Measurements from ENCODE around the gene AGAP2.
"Not testable (repeated sequence)": the region's sequence is repeated elsewhere in the genome, so short reads cannot be mapped to it uniquely, and the experiment has no call there.

Gene AGAP2

DNA sequence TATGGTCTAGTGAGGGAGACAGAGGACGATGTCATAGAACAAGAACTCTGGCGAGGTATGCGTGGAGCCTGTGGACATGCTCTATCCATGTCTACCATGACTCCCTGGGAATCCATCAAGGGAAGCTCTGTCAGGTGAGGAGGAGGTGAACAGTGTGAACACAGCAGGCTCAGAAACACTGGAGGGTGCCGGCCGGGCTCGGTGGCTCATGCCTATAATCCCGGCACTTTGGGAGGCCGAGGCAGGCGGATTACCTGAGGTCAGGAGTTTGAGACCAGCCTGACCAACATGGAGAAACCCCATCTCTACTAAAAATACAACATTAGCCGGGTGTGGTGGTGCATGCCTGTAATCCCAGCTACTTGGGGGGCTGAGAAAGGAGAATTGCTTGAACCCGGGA is 36.1 kb upstream of the AGAP2 start:
- H3K4me3 Mint-ChIP-seq; H3K9me3 Mint-ChIP-seq; DNase-seq; ATAC-seq (replicated peaks); H3K27me3 Mint-ChIP-seq; H3K27ac Mint-ChIP-seq: not testable (repeated sequence)
- Mint-ChIP-seq H3K4me1 (peaks cover 16 to 30% of the 10 kb centered on the region in 2 donors), H3K36me3 (peaks cover 16 to 38% of the 10 kb centered on the region in 2 donors)

GRCh38 chr12:57772429-57773322 is 34.1 kb upstream of the AGAP2 start, which contains the start of gene EEF1AKMT3:
Gene EEF1AKMT3 (plus strand): TSS chr12:57772614. CDS start chr12:57772725, 111 bp downstream.
- H3K27ac Mint-ChIP-seq: peak within 1 kb of the TSS; percentile 99
- peak within 1 kb of the TSS; percentile 97 to 99 for H3K4me3 Mint-ChIP-seq
- no peaks in the 10 kb centered on the region for H3K9me3 Mint-ChIP-seq
- H3K4me1 Mint-ChIP-seq: peaks cover 17 to 31% of the 10 kb centered on the region in 2 donors
- H3K27me3 Mint-ChIP-seq: peaks cover under 1 to 4% of the 10 kb centered on the region in 2 donors
- H3K36me3 Mint-ChIP-seq: peaks cover 34 to 51% of the 10 kb centered on the region in 2 donors
- peak; percentile 14 to 20 for ATAC-seq (replicated peaks)
- no peak for DNase-seq

DNA sequence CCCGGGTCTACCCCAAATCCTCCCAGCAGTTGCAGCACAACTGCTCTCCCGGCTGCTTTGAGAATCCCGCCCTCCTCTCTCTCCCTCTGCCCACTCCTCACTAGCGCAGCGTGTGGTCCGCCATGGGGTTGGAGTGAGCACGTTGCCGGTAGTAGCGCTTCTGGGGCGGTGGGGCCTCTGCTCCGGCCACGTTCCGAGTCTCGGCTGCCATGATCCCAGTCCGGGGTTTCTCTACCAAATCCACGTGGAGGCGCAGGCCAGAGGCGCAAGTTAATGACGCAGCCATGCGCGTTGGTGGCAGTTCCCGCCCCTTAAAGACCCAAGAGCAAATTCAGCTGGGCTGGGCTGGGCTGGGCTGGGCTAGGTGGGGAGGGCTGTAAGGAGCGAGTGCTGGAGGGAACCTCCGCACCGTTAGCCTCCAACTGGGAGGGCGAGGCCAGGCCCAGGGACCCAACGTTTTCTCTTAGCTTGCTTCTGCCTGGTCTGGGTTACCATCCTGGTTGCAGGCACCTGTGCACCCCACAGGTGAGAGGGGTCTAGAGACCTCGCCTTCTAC is 33.4 kb upstream of the AGAP2 start, which contains the start of gene METTL1:
Gene METTL1 (minus strand): TSS at position 233 of the 556 bp plus-strand sequence. CDS start 22 bp downstream, at position 211.
- Mint-ChIP-seq H3K27me3 (peaks cover 4 to 7% of the 10 kb centered on the region in 2 donors), H3K36me3 (peaks cover 37 to 55% of the 10 kb centered on the region in 2 donors), H3K4me3 (peak within 1 kb of the TSS; percentile 97 to 99), H3K27ac (peak within 1 kb of the TSS; percentile 99), H3K9me3 (no peaks in the 10 kb centered on the region), H3K4me1 (peaks cover 17 to 38% of the 10 kb centered on the region in 2 donors)
- DNase-seq (peak; percentile 93), ATAC-seq (replicated peaks) (peak; percentile 91 to 93)

GRCh38 chr12:57771236-57771872 is 32.8 kb upstream of the AGAP2 start:
- Mint-ChIP-seq H3K4me1 (peaks cover 22 to 44% of the 10 kb centered on the region in 2 donors), H3K4me3 (peak overlapping the region; percentile 97 to 99), H3K36me3 (peaks cover 37 to 55% of the 10 kb centered on the region in 2 donors), H3K27ac (peak overlapping the region; percentile 99), H3K9me3 (no peaks in the 10 kb centered on the region), H3K27me3 (peaks cover 8 to 13% of the 10 kb centered on the region in 2 donors)
- peak; percentile 83 for DNase-seq
- peak; percentile 79 to 80 for ATAC-seq (replicated peaks)

DNA sequence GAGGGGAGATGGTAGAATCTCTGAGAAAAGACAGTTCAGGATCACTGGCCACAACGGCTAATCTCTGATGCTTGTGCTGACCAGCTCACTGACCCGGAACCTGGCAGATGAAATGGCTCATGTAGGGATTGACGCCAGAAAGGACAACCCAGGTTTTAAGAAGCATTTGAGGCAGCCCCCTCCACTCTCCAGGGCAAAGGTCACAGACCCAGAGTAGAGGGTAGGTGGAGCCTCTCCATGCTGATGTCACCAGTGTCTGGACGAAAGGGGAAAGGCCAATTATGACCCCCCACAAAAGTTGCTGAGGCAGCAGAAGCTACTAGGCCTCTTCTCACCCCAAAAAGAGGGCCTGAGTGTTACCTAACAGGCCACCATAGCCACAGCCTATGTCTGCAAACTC is 32.2 kb upstream of the AGAP2 start:
- DNase-seq: no peak
- Mint-ChIP-seq H3K4me3 (peak overlapping the region; percentile 97 to 99), H3K27ac (no peak overlapping the region)

GRCh38 chr12:57769594-57769993 is 31.1 kb upstream of the AGAP2 start:
- Mint-ChIP-seq H3K4me3 (no peak overlapping the region), H3K27me3 (peaks cover 16 to 26% of the 10 kb centered on the region in 2 donors), H3K4me1 (peaks cover 30 to 61% of the 10 kb centered on the region in 2 donors), H3K36me3 (peaks cover 35 to 46% of the 10 kb centered on the region in 2 donors), H3K27ac (peak overlapping the region; percentile 43), H3K9me3 (no peaks in the 10 kb centered on the region)
- ATAC-seq (replicated peaks): no peak
- no peak for DNase-seq

More for the DNA sequence above, 32.2 kb upstream of the AGAP2 start:
- H3K4me1 Mint-ChIP-seq: peaks cover 24 to 50% of the 10 kb centered on the region in 2 donors
- H3K9me3 Mint-ChIP-seq: no peaks in the 10 kb centered on the region
- peaks cover 35 to 49% of the 10 kb centered on the region in 2 donors for H3K36me3 Mint-ChIP-seq
- ATAC-seq (replicated peaks): no peak
- H3K27me3 Mint-ChIP-seq: peaks cover 10 to 15% of the 10 kb centered on the region in 2 donors

DNA sequence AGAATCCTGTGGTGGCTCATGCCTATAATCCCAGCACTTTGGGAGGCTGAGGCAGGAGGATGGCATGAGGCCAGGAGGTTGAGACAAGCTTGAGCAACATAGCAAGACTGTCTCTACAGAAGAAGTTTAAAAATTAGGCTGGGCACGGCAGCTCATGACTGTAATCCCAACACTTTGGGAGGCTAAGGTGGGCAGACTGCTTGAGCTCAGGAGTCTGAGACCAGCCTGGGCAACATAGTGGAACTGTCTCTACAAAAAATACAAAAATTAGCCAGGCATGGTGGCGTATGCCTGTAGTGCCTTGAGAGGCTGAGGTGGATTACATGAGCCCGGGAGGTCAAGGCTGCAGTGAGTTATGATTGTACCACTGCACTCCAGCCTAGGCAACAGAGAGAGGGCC is 29.3 kb upstream of the AGAP2 start:
- DNase-seq (no peak), ATAC-seq (replicated peaks) (no peak)
- Mint-ChIP-seq H3K27me3 (peaks cover 14 to 31% of the 10 kb centered on the region in 2 donors), H3K27ac (no peak overlapping the region), H3K9me3 (no peaks in the 10 kb centered on the region), H3K36me3 (peaks cover 34 to 45% of the 10 kb centered on the region in 2 donors), H3K4me3 (no peak overlapping the region), H3K4me1 (peaks cover 31 to 61% of the 10 kb centered on the region in 2 donors)

- Mint-ChIP-seq H3K36me3 (peaks cover 33 to 43% of the 10 kb centered on the region in 2 donors), H3K4me3 (no peak overlapping the region), H3K27me3 (peaks cover 12 to 31% of the 10 kb centered on the region in 2 donors), H3K9me3 (no peaks in the 10 kb centered on the region), H3K27ac (no peak overlapping the region), H3K4me1 (peaks cover 30 to 58% of the 10 kb centered on the region in 2 donors)
- ATAC-seq (replicated peaks) (no peak), DNase-seq (no peak)
These were observed 28.8 kb upstream of the AGAP2 start for GRCh38 chr12:57767305-57767698.

GRCh38 chr12:57766464-57767304 is 28.1 kb upstream of the AGAP2 start, which contains the start of gene CYP27B1:
Gene CYP27B1 (minus strand): TSS chr12:57767078. CDS start chr12:57767041, 37 bp downstream.
- no peak for DNase-seq
- peaks cover 28 to 55% of the 10 kb centered on the region in 2 donors for H3K4me1 Mint-ChIP-seq
- ATAC-seq (replicated peaks): peak; percentile 25 to 26
- H3K36me3 Mint-ChIP-seq: peaks cover 33 to 40% of the 10 kb centered on the region in 2 donors
- H3K4me3 Mint-ChIP-seq: peak within 1 kb of the TSS; percentile 89 to 94
- no peak within 1 kb of the TSS for H3K27ac Mint-ChIP-seq
- H3K9me3 Mint-ChIP-seq: no peaks in the 10 kb centered on the region
- H3K27me3 Mint-ChIP-seq: peaks cover 12 to 31% of the 10 kb centered on the region in 2 donors

GRCh38 chr12:57765698-57766463 is 27.3 kb upstream of the AGAP2 start:
- Mint-ChIP-seq H3K27ac (peak overlapping the region; percentile 63), H3K4me1 (peaks cover 24 to 54% of the 10 kb centered on the region in 2 donors), H3K27me3 (peaks cover 12 to 31% of the 10 kb centered on the region in 2 donors), H3K9me3 (no peaks in the 10 kb centered on the region), H3K36me3 (peaks cover 33 to 41% of the 10 kb centered on the region in 2 donors), H3K4me3 (peak overlapping the region; percentile 89 to 94)
- DNase-seq: no peak
- ATAC-seq (replicated peaks): peak; percentile 15 to 29

DNA sequence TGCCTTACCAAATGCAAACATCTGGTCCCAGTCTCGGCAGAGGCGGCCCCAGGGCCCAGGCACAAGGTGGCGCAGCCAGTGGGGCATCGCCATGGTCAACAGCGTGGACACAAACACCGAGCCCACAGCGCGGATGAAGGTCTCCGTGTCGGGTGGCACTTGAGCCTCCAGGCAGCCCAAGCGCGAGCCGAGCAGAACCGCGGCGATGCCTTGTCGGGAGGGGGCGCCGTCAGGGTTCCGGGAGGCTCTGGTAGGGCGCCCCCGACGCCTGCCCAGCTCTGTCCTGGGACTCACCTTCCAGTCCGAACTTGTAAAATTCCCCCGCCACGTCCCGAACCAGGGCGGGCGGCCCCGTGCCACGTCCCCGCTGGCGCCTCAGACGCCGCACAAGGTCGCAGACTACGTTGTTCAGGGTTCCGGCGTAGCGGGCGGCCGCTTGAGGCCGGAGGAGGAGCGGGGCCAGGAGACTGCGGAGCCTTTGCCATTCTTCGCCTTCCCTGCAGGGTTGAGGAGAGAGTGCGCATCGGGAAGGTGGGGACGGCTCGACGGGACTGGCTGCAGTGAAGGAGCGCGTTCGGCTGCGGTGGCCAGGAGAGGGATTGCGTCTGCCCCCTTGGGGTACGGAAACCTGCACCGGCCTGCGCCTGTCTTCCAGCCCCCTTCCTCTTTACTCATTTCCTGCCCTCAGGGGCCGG is 26.6 kb upstream of the AGAP2 start:
- DNase-seq (no peak), ATAC-seq (replicated peaks) (peak; percentile 68 to 73)
- Mint-ChIP-seq H3K36me3 (peaks cover 30 to 36% of the 10 kb centered on the region in 2 donors), H3K9me3 (no peaks in the 10 kb centered on the region), H3K27ac (peak overlapping the region; percentile 63), H3K4me3 (peak overlapping the region; percentile 89 to 94), H3K27me3 (peaks cover 12 to 31% of the 10 kb centered on the region in 2 donors), H3K4me1 (peaks cover 19 to 54% of the 10 kb centered on the region in 2 donors)

- H3K27ac Mint-ChIP-seq: peak overlapping the region; percentile 63
- peak overlapping the region; percentile 89 to 94 for H3K4me3 Mint-ChIP-seq
- peaks cover 21 to 54% of the 10 kb centered on the region in 2 donors for H3K4me1 Mint-ChIP-seq
- DNase-seq (no peak), ATAC-seq (replicated peaks) (peak; percentile 28 to 36)
- H3K27me3 Mint-ChIP-seq: peaks cover 12 to 31% of the 10 kb centered on the region in 2 donors
- H3K36me3 Mint-ChIP-seq: peaks cover 26 to 35% of the 10 kb centered on the region in 2 donors
- no peaks in the 10 kb centered on the region for H3K9me3 Mint-ChIP-seq
These were observed 26.1 kb upstream of the AGAP2 start for GRCh38 chr12:57764662-57765002.
